SH-SY5Y (cell line): ENCODE data around the gene CMTM5.

Experiments
- GATA2 ChIP-seq: IDR thresholded peaks from 2 replicates; pipeline ENCODE4 v1.6.1; 2011; ENCODE audit warnings: mild to moderate bottlenecking, low read depth, low read length
- GATA3 ChIP-seq: IDR thresholded peaks from 2 replicates; pipeline ENCODE4 v1.6.1; 2011; ENCODE audit warnings: low read depth, mild to moderate bottlenecking, low read length, moderate library complexity

- TF ChIP-seq GATA2, result no peak
- TF ChIP-seq GATA3, result no peak
These were observed 12.4 kb upstream of the CMTM5 start for GRCh38 chr14:23364164-23365035.
